ENCODE results near the gene IL17B.

IL17B gene

GRCh38 chr5:149374801-149375200 lies 4.3 kb downstream of the IL17B start:
- Histone ChIP-seq H3K4me1 (ENCODE audit: insufficient read depth, low read length) (no peaks in the 10 kb centered on the region), H3K36me3 (ENCODE audit: insufficient read depth, low read length) (no peaks in the 10 kb centered on the region), H3K4me3 (ENCODE audit: low read length) (no peak overlapping the region), H2AFZ (ENCODE audit: low read depth, low read length) (no peak overlapping the region), H3K27me3 (ENCODE audit: insufficient read depth, low read length) (no peaks in the 10 kb centered on the region), H3K9me3 (ENCODE audit: low read length) (no peaks in the 10 kb centered on the region)

GRCh38 chr5:149374303-149374702 lies 4.8 kb downstream of the IL17B start:
- Histone ChIP-seq H3K4me3 (ENCODE audit: low read length) (no peak overlapping the region), H3K4me1 (ENCODE audit: insufficient read depth, low read length) (no peaks in the 10 kb centered on the region), H3K36me3 (ENCODE audit: insufficient read depth, low read length) (no peaks in the 10 kb centered on the region), H3K27me3 (ENCODE audit: insufficient read depth, low read length) (no peaks in the 10 kb centered on the region), H3K9me3 (ENCODE audit: low read length) (no peaks in the 10 kb centered on the region), H2AFZ (ENCODE audit: low read depth, low read length) (no peak overlapping the region)

- Histone ChIP-seq H3K27me3 (ENCODE audit: insufficient read depth, low read length) (no peaks in the 10 kb centered on the region), H3K4me3 (ENCODE audit: low read length) (no peak overlapping the region), H3K9me3 (ENCODE audit: low read length) (no peaks in the 10 kb centered on the region), H2AFZ (ENCODE audit: low read depth, low read length) (no peak overlapping the region), H3K36me3 (ENCODE audit: insufficient read depth, low read length) (no peaks in the 10 kb centered on the region), H3K4me1 (ENCODE audit: insufficient read depth, low read length) (no peaks in the 10 kb centered on the region)
Observed at GRCh38 chr5:149372932-149373331, 6.2 kb downstream of the IL17B start.

- no peaks in the 10 kb centered on the region for H3K9me3 ChIP-seq (ENCODE audit: low read length)
- H3K27me3 ChIP-seq (ENCODE audit: insufficient read depth, low read length), result no peaks in the 10 kb centered on the region
- no peaks in the 10 kb centered on the region for H3K4me1 ChIP-seq (ENCODE audit: insufficient read depth, low read length)
- H3K4me3 ChIP-seq (ENCODE audit: low read length), result no peak overlapping the region
- H3K36me3 ChIP-seq (ENCODE audit: insufficient read depth, low read length), result no peaks in the 10 kb centered on the region
- no peak overlapping the region for H2AFZ ChIP-seq (ENCODE audit: low read depth, low read length)
Observed at GRCh38 chr5:149372076-149372795, 6.9 kb downstream of the IL17B start.

GRCh38 chr5:149371296-149371962 lies 7.7 kb downstream of the IL17B start:
- H3K27me3 ChIP-seq (ENCODE audit: insufficient read depth, low read length), result no peaks in the 10 kb centered on the region
- no peak overlapping the region for H2AFZ ChIP-seq (ENCODE audit: low read depth, low read length)
- H3K4me3 ChIP-seq (ENCODE audit: low read length), result no peak overlapping the region
- H3K36me3 ChIP-seq (ENCODE audit: insufficient read depth, low read length), result no peaks in the 10 kb centered on the region
- H3K4me1 ChIP-seq (ENCODE audit: insufficient read depth, low read length), result no peaks in the 10 kb centered on the region
- no peaks in the 10 kb centered on the region for H3K9me3 ChIP-seq (ENCODE audit: low read length)

DNA sequence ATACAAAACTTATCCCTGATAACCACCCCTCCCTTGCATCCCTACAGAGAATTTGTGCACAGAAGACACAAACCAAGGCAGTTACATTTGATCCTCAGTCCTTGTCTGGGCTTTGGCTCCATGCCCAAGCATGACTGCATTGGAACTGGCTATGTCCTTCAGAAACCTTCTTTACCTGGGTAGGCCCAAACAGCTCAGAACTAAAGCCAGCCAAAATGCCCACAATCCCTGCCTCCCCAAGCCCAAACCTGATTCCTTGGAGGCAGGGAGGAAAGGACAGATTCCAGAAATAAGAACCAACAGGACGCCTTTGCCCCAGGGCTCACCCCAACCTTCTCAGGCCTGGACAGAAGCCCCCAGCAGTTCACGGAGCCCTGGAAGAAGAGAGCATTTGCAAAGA lies 8.2 kb downstream of the IL17B start:
- no peaks in the 10 kb centered on the region for H3K27me3 ChIP-seq (ENCODE audit: insufficient read depth, low read length)
- H2AFZ ChIP-seq (ENCODE audit: low read depth, low read length), result no peak overlapping the region
- H3K36me3 ChIP-seq (ENCODE audit: insufficient read depth, low read length), result no peaks in the 10 kb centered on the region

DNA sequence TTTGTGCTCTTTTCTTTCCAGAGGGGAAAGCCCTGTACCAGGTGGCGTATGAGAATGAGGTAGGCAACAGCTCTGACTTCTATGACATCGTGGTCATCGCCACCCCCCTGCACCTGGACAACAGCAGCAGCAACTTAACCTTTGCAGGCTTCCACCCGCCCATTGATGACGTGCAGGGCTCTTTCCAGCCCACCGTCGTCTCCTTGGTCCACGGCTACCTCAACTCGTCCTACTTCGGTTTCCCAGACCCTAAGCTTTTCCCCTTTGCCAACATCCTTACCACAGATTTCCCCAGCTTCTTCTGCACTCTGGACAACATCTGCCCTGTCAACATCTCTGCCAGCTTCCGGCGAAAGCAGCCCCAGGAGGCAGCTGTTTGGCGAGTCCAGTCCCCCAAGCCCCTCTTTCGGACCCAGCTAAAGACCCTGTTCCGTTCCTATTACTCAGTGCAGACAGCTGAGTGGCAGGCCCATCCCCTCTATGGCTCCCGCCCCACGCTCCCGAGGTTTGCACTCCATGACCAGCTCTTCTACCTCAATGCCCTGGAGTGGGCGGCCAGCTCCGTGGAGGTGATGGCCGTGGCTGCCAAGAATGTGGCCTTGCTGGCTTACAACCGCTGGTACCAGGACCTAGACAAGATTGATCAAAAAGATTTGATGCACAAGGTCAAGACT lies 11.0 kb downstream of the IL17B start:
- Histone ChIP-seq H3K36me3 (ENCODE audit: insufficient read depth, low read length) (no peaks in the 10 kb centered on the region), H3K4me1 (ENCODE audit: insufficient read depth, low read length) (peaks cover 13% of the 10 kb centered on the region), H3K27me3 (ENCODE audit: insufficient read depth, low read length) (no peaks in the 10 kb centered on the region), H3K9me3 (ENCODE audit: low read length) (no peaks in the 10 kb centered on the region), H3K4me3 (ENCODE audit: low read length) (no peak overlapping the region), H2AFZ (ENCODE audit: low read depth, low read length) (no peak overlapping the region)

More for the DNA sequence above, 8.2 kb downstream of the IL17B start:
- no peaks in the 10 kb centered on the region for H3K9me3 ChIP-seq (ENCODE audit: low read length)
- no peak overlapping the region for H3K4me3 ChIP-seq (ENCODE audit: low read length)
- no peaks in the 10 kb centered on the region for H3K4me1 ChIP-seq (ENCODE audit: insufficient read depth, low read length)

DNA sequence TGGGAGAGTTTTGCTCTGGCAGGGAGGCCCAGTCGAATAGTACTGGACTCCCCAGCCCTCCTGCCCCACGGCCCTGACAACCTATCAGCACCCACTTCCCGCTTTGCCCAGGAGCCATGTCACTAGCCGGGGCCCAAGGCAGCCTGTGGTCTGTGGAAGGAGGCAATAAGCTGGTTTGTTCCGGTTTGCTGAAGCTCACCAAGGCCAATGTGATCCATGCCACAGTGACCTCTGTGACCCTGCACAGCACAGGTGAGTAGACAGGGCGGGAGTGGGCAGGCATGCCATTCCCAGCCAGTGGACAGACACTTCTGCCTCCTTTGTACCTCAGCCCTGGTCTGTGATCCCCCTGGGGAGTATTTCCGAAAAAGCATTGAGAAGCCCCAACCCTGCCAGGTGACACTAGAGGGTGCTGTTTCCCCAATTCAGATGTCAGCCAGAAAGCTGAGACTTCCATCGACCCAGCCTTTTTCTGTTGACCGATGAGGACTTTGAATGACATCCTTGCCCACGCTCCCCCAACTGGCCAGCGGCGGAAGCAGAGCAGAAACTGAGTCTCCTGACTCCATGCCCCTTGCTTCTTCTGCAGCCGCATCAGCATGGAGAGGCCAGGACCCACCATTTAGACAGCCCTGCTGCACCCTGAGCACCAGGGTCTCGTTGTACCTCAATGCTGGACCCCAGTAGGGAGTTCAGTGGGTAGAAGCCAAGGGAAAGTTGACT lies 11.7 kb downstream of the IL17B start:
- Histone ChIP-seq H3K9me3 (ENCODE audit: low read length) (no peaks in the 10 kb centered on the region), H3K36me3 (ENCODE audit: insufficient read depth, low read length) (no peaks in the 10 kb centered on the region), H3K4me3 (ENCODE audit: low read length) (no peak overlapping the region), H2AFZ (ENCODE audit: low read depth, low read length) (no peak overlapping the region), H3K4me1 (ENCODE audit: insufficient read depth, low read length) (peaks cover 14% of the 10 kb centered on the region), H3K27me3 (ENCODE audit: insufficient read depth, low read length) (no peaks in the 10 kb centered on the region)

DNA sequence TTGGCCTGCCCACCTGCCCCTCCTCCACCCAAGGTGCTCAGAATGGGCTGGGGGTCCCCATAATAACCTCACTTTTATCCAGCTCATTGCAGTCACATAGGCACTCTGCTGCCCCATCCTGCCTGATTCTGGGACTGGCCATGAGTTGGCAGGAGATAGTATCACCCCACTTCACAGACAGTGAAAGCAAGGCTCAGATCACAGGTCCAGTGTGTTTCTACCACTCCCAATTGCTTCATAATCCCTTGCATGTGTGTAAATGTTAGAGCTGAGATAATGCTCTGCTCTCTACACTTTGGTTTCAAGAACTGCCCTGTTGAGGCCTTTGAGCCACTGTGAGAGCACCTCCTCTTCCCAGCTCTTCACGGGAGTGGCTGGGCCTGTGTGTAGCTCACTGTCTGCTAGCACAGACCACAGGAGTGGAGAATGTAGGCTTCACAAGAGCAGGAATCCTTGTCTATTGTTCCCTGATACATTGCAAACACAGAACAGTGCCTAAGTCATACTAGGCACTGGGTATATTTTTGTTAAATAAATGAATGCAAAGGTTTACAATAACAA lies 12.8 kb downstream of the IL17B start:
- Histone ChIP-seq H3K36me3 (ENCODE audit: insufficient read depth, low read length) (no peaks in the 10 kb centered on the region), H3K4me3 (ENCODE audit: low read length) (no peak overlapping the region), H3K27me3 (ENCODE audit: insufficient read depth, low read length) (no peaks in the 10 kb centered on the region), H3K4me1 (ENCODE audit: insufficient read depth, low read length) (peaks cover 14% of the 10 kb centered on the region), H3K9me3 (ENCODE audit: low read length) (no peaks in the 10 kb centered on the region), H2AFZ (ENCODE audit: low read depth, low read length) (no peak overlapping the region)

GRCh38 chr5:149365418-149365817 lies 13.7 kb downstream of the IL17B start:
- H3K27me3 ChIP-seq (ENCODE audit: insufficient read depth, low read length), result no peaks in the 10 kb centered on the region
- peaks cover 14% of the 10 kb centered on the region for H3K4me1 ChIP-seq (ENCODE audit: insufficient read depth, low read length)
- no peak overlapping the region for H2AFZ ChIP-seq (ENCODE audit: low read depth, low read length)
- no peaks in the 10 kb centered on the region for H3K9me3 ChIP-seq (ENCODE audit: low read length)
- no peak overlapping the region for H3K4me3 ChIP-seq (ENCODE audit: low read length)
- H3K36me3 ChIP-seq (ENCODE audit: insufficient read depth, low read length), result no peaks in the 10 kb centered on the region

DNA sequence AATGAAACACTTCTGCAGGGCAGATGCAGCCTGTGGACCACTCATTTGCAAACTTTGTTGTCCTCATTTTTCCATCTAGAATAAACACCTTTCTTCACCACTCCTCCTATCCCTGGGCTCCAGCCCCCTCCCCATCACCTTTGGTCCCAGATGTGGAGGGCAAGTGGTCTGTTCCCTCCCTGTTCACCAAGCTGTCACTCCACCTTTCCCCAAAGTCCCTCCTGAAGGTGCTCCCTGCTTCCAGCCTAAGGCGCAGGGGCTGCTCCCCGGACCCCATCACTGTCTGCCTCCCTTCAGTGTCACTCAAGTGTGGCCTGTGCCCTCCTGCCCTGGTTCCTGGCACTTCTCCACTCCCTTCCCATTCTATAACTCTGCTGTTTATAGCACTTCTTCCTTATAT lies 14.4 kb downstream of the IL17B start:
- Histone ChIP-seq H3K9me3 (ENCODE audit: low read length) (no peaks in the 10 kb centered on the region), H2AFZ (ENCODE audit: low read depth, low read length) (no peak overlapping the region)

GRCh38 chr5:149363936-149364335 lies 15.2 kb downstream of the IL17B start:
- Histone ChIP-seq H3K4me1 (ENCODE audit: insufficient read depth, low read length) (peaks cover 18% of the 10 kb centered on the region), H3K27me3 (ENCODE audit: insufficient read depth, low read length) (no peaks in the 10 kb centered on the region), H3K4me3 (ENCODE audit: low read length) (no peak overlapping the region), H3K9me3 (ENCODE audit: low read length) (no peaks in the 10 kb centered on the region), H3K36me3 (ENCODE audit: insufficient read depth, low read length) (no peaks in the 10 kb centered on the region), H2AFZ (ENCODE audit: low read depth, low read length) (no peak overlapping the region)

More for the DNA sequence above, 14.4 kb downstream of the IL17B start:
- peaks cover 14% of the 10 kb centered on the region for H3K4me1 ChIP-seq (ENCODE audit: insufficient read depth, low read length)
- H3K36me3 ChIP-seq (ENCODE audit: insufficient read depth, low read length), result no peaks in the 10 kb centered on the region
- H3K4me3 ChIP-seq (ENCODE audit: low read length), result no peak overlapping the region
- no peaks in the 10 kb centered on the region for H3K27me3 ChIP-seq (ENCODE audit: insufficient read depth, low read length)

DNA sequence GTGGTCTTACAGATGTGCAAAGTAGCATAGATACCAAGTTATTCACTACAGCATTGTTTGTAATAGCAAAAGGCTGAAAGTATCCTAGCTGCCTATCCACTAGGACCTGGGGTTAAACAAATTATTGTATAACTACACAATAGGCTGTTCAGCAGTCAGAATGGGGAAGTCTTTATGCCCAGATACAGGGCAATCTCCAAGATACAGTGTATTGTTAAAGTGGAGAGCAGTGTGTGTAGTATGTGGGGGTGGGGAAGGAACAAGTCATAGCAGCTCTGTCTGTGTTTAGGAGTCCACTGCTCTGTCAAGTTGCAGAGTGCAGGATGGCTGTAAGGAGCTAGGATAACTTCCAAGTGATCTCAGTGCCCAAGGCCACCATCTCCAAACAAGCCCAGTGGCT lies 15.7 kb downstream of the IL17B start:
- H3K4me1 ChIP-seq (ENCODE audit: insufficient read depth, low read length), result peaks cover 23% of the 10 kb centered on the region
- H3K4me3 ChIP-seq (ENCODE audit: low read length), result no peak overlapping the region
- no peak overlapping the region for H2AFZ ChIP-seq (ENCODE audit: low read depth, low read length)
- no peaks in the 10 kb centered on the region for H3K9me3 ChIP-seq (ENCODE audit: low read length)
- no peaks in the 10 kb centered on the region for H3K27me3 ChIP-seq (ENCODE audit: insufficient read depth, low read length)
- H3K36me3 ChIP-seq (ENCODE audit: insufficient read depth, low read length), result no peaks in the 10 kb centered on the region

All from neuron (in vitro differentiated cells).